DND-41 (cell line): ENCODE measurements around the gene PILRA.

ENCODE experiments used
- EZH2 ChIP-seq: IDR thresholded peaks from 3 replicates; pipeline ENCODE4 v1.6.1; 2012; ENCODE audit warnings: borderline replicate concordance, low read depth, mild to moderate bottlenecking, moderate library complexity, low read length, inconsistent platforms; ENCODE audit not compliant: severe bottlenecking
- TF ChIP-seq, protein P1 (sequence below): IDR thresholded peaks from 2 replicates; pipeline ENCODE4 v1.5.1; 2012; ENCODE audit warnings: borderline replicate concordance, low read length, moderate library complexity, mild to moderate bottlenecking; ENCODE audit not compliant: poor library complexity, severe bottlenecking; ENCODE audit errors: extremely low read depth

DNA sequence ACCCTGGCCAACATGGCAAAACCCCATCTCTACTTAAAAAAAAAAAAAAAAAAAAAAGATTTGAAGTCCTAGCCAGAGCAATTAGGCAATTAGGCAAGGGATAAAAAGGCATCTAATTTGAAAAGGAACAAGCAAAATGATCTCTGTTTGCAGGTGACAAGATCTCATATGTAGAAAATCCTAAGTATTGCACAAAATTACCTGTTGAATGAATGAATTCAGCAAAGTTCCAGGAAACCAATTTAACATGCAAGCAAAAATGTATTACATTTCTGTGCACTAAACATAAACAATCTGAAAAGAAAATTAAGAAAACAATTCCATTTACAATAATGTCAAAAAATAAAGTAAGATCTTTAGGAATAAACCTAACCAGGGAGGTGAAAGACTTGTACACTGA, 10.2 kb upstream of the PILRA start:
- TF ChIP-seq, protein P1, sequence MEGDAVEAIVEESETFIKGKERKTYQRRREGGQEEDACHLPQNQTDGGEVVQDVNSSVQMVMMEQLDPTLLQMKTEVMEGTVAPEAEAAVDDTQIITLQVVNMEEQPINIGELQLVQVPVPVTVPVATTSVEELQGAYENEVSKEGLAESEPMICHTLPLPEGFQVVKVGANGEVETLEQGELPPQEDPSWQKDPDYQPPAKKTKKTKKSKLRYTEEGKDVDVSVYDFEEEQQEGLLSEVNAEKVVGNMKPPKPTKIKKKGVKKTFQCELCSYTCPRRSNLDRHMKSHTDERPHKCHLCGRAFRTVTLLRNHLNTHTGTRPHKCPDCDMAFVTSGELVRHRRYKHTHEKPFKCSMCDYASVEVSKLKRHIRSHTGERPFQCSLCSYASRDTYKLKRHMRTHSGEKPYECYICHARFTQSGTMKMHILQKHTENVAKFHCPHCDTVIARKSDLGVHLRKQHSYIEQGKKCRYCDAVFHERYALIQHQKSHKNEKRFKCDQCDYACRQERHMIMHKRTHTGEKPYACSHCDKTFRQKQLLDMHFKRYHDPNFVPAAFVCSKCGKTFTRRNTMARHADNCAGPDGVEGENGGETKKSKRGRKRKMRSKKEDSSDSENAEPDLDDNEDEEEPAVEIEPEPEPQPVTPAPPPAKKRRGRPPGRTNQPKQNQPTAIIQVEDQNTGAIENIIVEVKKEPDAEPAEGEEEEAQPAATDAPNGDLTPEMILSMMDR = no peak
- no peak for TF ChIP-seq EZH2
